Measurements from ENCODE around the gene MGMT. TPM values are rescaled to one million over a fixed set of nuclear protein-coding genes. Genes with fewer than 3 reads are reported as not detected.

The MGMT gene
- total RNA-seq = 7.1 and 13.1 TPM in 2 replicates

GRCh38 chr10:129466703-129467358, at the start of gene MGMT:
Gene MGMT, plus strand, starts transcription at chr10:129467241.

